GM23338 (cell line): ENCODE results near the gene ADGRV1. TPM values are rescaled to one million over a fixed set of nuclear protein-coding genes. Genes with fewer than 3 reads are reported as not detected.

Experiments
- ATAC-seq: fragments of 200-7000 bp; cut with Tn5 transposase; 3 replicates; pipeline ENCODE4 v1.9.1; 2020
- DNase-seq: peaks from one replicate; pipeline ENCODE4 v3.0.0-alpha.2; 2015; ENCODE audit warnings: low spot score
- H2AFZ ChIP-seq: fragments of 200-600 bp; sonication (generic); 2 replicates; pipeline ENCODE4 v1.8.0; 2016; ENCODE audit warnings: antibody characterized with exemption, mild to moderate bottlenecking, moderate library complexity
- H3F3A ChIP-seq: fragments of 200-600 bp; sonication (generic); replicated peaks from 2 replicates; pipeline ENCODE4 v1.8.0; 2017; ENCODE audit warnings: antibody characterized with exemption, mixed run types, low read depth
- H3K27ac ChIP-seq: fragments of 200-600 bp; sonication (generic); 2 replicates; pipeline ENCODE4 v1.6.1; 2016; ENCODE audit warnings: low read depth
- H3K27me3 ChIP-seq: fragments of 200-600 bp; sonication (generic); 2 replicates; pipeline ENCODE4 v1.8.0; 2016; ENCODE audit warnings: mild to moderate bottlenecking, mixed run types, moderate library complexity; ENCODE audit not compliant: insufficient read depth
- H3K36me3 ChIP-seq: fragments of 200-600 bp; sonication (generic); 2 replicates; pipeline ENCODE4 v1.8.0; 2016; ENCODE audit warnings: mild to moderate bottlenecking; ENCODE audit not compliant: insufficient read depth
- H3K4me1 ChIP-seq: fragments of 200-600 bp; sonication (generic); 2 replicates; pipeline ENCODE4 v1.8.0; 2016; ENCODE audit warnings: mild to moderate bottlenecking, moderate library complexity; ENCODE audit not compliant: insufficient read depth
- H3K4me2 ChIP-seq: fragments of 200-600 bp; sonication (generic); 2 replicates; pipeline ENCODE4 v1.7.1; 2017; ENCODE audit warnings: mixed run types
- H3K4me3 ChIP-seq: fragments of 200-600 bp; sonication (generic); 2 replicates; pipeline ENCODE4 v1.6.1; 2016; ENCODE audit warnings: mixed run types
- H3K79me2 ChIP-seq: fragments of 200-600 bp; sonication (generic); replicated peaks from 2 replicates; pipeline ENCODE4 v1.8.0; 2017; ENCODE audit warnings: mild to moderate bottlenecking; ENCODE audit not compliant: insufficient read depth
- H3K9me2 ChIP-seq: fragments of 200-600 bp; sonication (generic); 2 replicates; pipeline ENCODE4 v1.8.0; 2017; ENCODE audit not compliant: insufficient read depth
- H4K20me1 ChIP-seq: fragments of 200-600 bp; sonication (generic); replicated peaks from 2 replicates; pipeline ENCODE4 v1.8.0; 2017; ENCODE audit warnings: mild to moderate bottlenecking; ENCODE audit not compliant: insufficient read depth
- H3K27ac Mint-ChIP-seq: 2 replicates; pipeline ENCODE4 v1.8.0; 2020; ENCODE audit warnings: inconsistent platforms, mild to moderate bottlenecking, moderate library complexity, mixed read lengths
- H3K27me3 Mint-ChIP-seq: 3 replicates; pipeline ENCODE4 v1.8.0; 2022; ENCODE audit warnings: low read depth, mild to moderate bottlenecking, moderate library complexity, mixed read lengths, inconsistent platforms; ENCODE audit not compliant: insufficient read depth, poor library complexity
- H3K36me3 Mint-ChIP-seq: 3 replicates; pipeline ENCODE4 v1.8.0; 2021; ENCODE audit warnings: low read depth, mild to moderate bottlenecking, inconsistent platforms, moderate library complexity, mixed read lengths
- H3K4me1 Mint-ChIP-seq: 3 replicates; pipeline ENCODE4 v1.8.0; 2020; ENCODE audit warnings: mild to moderate bottlenecking, inconsistent platforms, mixed read lengths
- H3K4me3 Mint-ChIP-seq: 3 replicates; pipeline ENCODE4 v1.8.0; 2021; ENCODE audit warnings: moderate library complexity, mild to moderate bottlenecking, inconsistent platforms, mixed read lengths
- H3K9me3 Mint-ChIP-seq: 3 replicates; pipeline ENCODE4 v1.8.0; 2020; ENCODE audit warnings: moderate library complexity, mild to moderate bottlenecking, inconsistent platforms, mixed read lengths
- CREB1 ChIP-seq: fragments of 250-450 bp; sonication (Bioruptor Pico); IDR thresholded peaks from 2 replicates; pipeline ENCODE4 v1.5.0; 2020; ENCODE audit warnings: low read depth, mild to moderate bottlenecking, moderate library complexity
- EZH2 ChIP-seq: fragments of 200-600 bp; sonication (generic); IDR thresholded peaks from one replicate; pipeline ENCODE4 v1.8.0; 2017; ENCODE audit warnings: antibody characterized with exemption, mild to moderate bottlenecking, low read depth; ENCODE audit not compliant: unreplicated experiment
- EZH2phosphoT487 ChIP-seq: fragments of 200-600 bp; sonication (generic); IDR thresholded peaks from one replicate; pipeline ENCODE4 v1.8.1; 2018; ENCODE audit warnings: antibody characterized with exemption; ENCODE audit not compliant: unreplicated experiment
- JUNB ChIP-seq: IDR thresholded peaks from one replicate; pipeline ENCODE4 v1.6.1; 2016; ENCODE audit warnings: antibody characterized with exemption; ENCODE audit not compliant: unreplicated experiment
- NANOG ChIP-seq: IDR thresholded peaks from 2 replicates; pipeline ENCODE4 v1.6.1; 2016; ENCODE audit warnings: antibody characterized with exemption, borderline replicate concordance
- POLR2AphosphoS5 ChIP-seq: IDR thresholded peaks from 2 replicates; pipeline ENCODE4 v1.6.1; 2016; ENCODE audit warnings: antibody characterized with exemption, low read depth
- STAT1 ChIP-seq: IDR thresholded peaks from one replicate; pipeline ENCODE4 v1.6.1; 2016; ENCODE audit warnings: antibody characterized with exemption; ENCODE audit not compliant: unreplicated experiment
- ZNF114 ChIP-seq: fragments of 250-450 bp; sonication (Bioruptor Pico); IDR thresholded peaks from 2 replicates; pipeline ENCODE4 v1.5.0; 2020; ENCODE audit warnings: mild to moderate bottlenecking, moderate library complexity
- ZNF331 ChIP-seq: fragments of 250-450 bp; sonication (Bioruptor Pico); IDR thresholded peaks from 2 replicates; pipeline ENCODE4 v1.5.0; 2020; ENCODE audit warnings: low read depth, mild to moderate bottlenecking, moderate library complexity
- polyA plus RNA-seq: library from polyadenylated mRNA; unstranded; fragments of >200 nt; fragmentation: Nextera tagmentation; extraction: Ambion mirVana; gene quantifications from 2 replicates; pipeline ENCODE4 v1.2.1, GENCODE V29; 2016
- total RNA-seq: library from RNA; depleted of rRNA; stranded (reverse); fragments of >200 nt; shearing (Covaris generic); gene quantifications from 2 replicates; pipeline ENCODE4 v1.2.3, GENCODE V29; 2014
- TF ChIP-seq, protein P1 (sequence below): IDR thresholded peaks from 2 replicates; pipeline ENCODE4 v1.6.1; 2016; ENCODE audit warnings: antibody characterized with exemption
- TF ChIP-seq, protein P2 (sequence below): IDR thresholded peaks from one replicate; pipeline ENCODE4 v1.6.1; 2018; ENCODE audit warnings: antibody characterized with exemption; ENCODE audit not compliant: unreplicated experiment
- TF ChIP-seq, protein P3 (sequence below): fragments of 250-450 bp; sonication (Bioruptor Pico); IDR thresholded peaks from 2 replicates; pipeline ENCODE4 v1.5.0; 2020; ENCODE audit warnings: mild to moderate bottlenecking, moderate library complexity
- TF ChIP-seq, protein P4 (sequence below), 2 experiments: fragments of 200-600 bp in 1 of 2; sonication (generic) in 1 of 2; conservative IDR thresholded peaks; 2 replicates each; pipeline versions ENCODE4 v1.5.1 to v1.6.1; 2016 to 2017; ENCODE audit warnings: antibody characterized with exemption in 2 of 2, low read depth in 2 of 2, mild to moderate bottlenecking in 2 of 2, moderate library complexity in 1 of 2

ADGRV1 gene
- total and polyA plus RNA-seq, 2 experiments from 2014 or later = 46.1 to 149 TPM

- peak; percentile 40; the same call in 2 of the 3 replicates for ATAC-seq
- no peaks in the 10 kb centered on the region for H3K36me3 ChIP-seq
- H3K4me1 Mint-ChIP-seq = peaks cover 32% of the 10 kb centered on the region
- H3K36me3 Mint-ChIP-seq = peaks cover 11% of the 10 kb centered on the region; the same call in 2 of the 3 replicates
- no peaks in the 10 kb centered on the region for H3F3A ChIP-seq
- no peaks in the 10 kb centered on the region for H3K27me3 ChIP-seq
- H3K9me3 Mint-ChIP-seq = no peaks in the 10 kb centered on the region
- H2AFZ ChIP-seq = no peak overlapping the region
- no peak overlapping the region for H3K4me3 ChIP-seq
- H3K79me2 ChIP-seq = peaks cover 66% of the 10 kb centered on the region
- H3K4me2 ChIP-seq = 0 out of 2 replicates have a peak overlapping the region, but pooled peaks have one; percentile 9
- no peaks in the 10 kb centered on the region for H3K27me3 Mint-ChIP-seq
- DNase-seq = peak; percentile 23
- peak overlapping the region; percentile 73 for H3K27ac ChIP-seq
- H3K27ac Mint-ChIP-seq = peak overlapping the region; percentile 35
- TF ChIP-seq EZH2phosphoT487 (no peak), ZNF331 (CRISPR knock-in tag) (no peak), STAT1 (no peak), NANOG (no peak), JUNB (no peak), EZH2 (no peak), POLR2AphosphoS5 (no peak), ZNF114 (CRISPR knock-in tag) (no peak), CREB1 (CRISPR knock-in tag) (no peak)
- TF ChIP-seq, protein P1, sequence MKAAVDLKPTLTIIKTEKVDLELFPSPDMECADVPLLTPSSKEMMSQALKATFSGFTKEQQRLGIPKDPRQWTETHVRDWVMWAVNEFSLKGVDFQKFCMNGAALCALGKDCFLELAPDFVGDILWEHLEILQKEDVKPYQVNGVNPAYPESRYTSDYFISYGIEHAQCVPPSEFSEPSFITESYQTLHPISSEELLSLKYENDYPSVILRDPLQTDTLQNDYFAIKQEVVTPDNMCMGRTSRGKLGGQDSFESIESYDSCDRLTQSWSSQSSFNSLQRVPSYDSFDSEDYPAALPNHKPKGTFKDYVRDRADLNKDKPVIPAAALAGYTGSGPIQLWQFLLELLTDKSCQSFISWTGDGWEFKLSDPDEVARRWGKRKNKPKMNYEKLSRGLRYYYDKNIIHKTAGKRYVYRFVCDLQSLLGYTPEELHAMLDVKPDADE = no peak
- TF ChIP-seq, protein P2, sequence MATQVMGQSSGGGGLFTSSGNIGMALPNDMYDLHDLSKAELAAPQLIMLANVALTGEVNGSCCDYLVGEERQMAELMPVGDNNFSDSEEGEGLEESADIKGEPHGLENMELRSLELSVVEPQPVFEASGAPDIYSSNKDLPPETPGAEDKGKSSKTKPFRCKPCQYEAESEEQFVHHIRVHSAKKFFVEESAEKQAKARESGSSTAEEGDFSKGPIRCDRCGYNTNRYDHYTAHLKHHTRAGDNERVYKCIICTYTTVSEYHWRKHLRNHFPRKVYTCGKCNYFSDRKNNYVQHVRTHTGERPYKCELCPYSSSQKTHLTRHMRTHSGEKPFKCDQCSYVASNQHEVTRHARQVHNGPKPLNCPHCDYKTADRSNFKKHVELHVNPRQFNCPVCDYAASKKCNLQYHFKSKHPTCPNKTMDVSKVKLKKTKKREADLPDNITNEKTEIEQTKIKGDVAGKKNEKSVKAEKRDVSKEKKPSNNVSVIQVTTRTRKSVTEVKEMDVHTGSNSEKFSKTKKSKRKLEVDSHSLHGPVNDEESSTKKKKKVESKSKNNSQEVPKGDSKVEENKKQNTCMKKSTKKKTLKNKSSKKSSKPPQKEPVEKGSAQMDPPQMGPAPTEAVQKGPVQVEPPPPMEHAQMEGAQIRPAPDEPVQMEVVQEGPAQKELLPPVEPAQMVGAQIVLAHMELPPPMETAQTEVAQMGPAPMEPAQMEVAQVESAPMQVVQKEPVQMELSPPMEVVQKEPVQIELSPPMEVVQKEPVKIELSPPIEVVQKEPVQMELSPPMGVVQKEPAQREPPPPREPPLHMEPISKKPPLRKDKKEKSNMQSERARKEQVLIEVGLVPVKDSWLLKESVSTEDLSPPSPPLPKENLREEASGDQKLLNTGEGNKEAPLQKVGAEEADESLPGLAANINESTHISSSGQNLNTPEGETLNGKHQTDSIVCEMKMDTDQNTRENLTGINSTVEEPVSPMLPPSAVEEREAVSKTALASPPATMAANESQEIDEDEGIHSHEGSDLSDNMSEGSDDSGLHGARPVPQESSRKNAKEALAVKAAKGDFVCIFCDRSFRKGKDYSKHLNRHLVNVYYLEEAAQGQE = no peak
- TF ChIP-seq, protein P3, sequence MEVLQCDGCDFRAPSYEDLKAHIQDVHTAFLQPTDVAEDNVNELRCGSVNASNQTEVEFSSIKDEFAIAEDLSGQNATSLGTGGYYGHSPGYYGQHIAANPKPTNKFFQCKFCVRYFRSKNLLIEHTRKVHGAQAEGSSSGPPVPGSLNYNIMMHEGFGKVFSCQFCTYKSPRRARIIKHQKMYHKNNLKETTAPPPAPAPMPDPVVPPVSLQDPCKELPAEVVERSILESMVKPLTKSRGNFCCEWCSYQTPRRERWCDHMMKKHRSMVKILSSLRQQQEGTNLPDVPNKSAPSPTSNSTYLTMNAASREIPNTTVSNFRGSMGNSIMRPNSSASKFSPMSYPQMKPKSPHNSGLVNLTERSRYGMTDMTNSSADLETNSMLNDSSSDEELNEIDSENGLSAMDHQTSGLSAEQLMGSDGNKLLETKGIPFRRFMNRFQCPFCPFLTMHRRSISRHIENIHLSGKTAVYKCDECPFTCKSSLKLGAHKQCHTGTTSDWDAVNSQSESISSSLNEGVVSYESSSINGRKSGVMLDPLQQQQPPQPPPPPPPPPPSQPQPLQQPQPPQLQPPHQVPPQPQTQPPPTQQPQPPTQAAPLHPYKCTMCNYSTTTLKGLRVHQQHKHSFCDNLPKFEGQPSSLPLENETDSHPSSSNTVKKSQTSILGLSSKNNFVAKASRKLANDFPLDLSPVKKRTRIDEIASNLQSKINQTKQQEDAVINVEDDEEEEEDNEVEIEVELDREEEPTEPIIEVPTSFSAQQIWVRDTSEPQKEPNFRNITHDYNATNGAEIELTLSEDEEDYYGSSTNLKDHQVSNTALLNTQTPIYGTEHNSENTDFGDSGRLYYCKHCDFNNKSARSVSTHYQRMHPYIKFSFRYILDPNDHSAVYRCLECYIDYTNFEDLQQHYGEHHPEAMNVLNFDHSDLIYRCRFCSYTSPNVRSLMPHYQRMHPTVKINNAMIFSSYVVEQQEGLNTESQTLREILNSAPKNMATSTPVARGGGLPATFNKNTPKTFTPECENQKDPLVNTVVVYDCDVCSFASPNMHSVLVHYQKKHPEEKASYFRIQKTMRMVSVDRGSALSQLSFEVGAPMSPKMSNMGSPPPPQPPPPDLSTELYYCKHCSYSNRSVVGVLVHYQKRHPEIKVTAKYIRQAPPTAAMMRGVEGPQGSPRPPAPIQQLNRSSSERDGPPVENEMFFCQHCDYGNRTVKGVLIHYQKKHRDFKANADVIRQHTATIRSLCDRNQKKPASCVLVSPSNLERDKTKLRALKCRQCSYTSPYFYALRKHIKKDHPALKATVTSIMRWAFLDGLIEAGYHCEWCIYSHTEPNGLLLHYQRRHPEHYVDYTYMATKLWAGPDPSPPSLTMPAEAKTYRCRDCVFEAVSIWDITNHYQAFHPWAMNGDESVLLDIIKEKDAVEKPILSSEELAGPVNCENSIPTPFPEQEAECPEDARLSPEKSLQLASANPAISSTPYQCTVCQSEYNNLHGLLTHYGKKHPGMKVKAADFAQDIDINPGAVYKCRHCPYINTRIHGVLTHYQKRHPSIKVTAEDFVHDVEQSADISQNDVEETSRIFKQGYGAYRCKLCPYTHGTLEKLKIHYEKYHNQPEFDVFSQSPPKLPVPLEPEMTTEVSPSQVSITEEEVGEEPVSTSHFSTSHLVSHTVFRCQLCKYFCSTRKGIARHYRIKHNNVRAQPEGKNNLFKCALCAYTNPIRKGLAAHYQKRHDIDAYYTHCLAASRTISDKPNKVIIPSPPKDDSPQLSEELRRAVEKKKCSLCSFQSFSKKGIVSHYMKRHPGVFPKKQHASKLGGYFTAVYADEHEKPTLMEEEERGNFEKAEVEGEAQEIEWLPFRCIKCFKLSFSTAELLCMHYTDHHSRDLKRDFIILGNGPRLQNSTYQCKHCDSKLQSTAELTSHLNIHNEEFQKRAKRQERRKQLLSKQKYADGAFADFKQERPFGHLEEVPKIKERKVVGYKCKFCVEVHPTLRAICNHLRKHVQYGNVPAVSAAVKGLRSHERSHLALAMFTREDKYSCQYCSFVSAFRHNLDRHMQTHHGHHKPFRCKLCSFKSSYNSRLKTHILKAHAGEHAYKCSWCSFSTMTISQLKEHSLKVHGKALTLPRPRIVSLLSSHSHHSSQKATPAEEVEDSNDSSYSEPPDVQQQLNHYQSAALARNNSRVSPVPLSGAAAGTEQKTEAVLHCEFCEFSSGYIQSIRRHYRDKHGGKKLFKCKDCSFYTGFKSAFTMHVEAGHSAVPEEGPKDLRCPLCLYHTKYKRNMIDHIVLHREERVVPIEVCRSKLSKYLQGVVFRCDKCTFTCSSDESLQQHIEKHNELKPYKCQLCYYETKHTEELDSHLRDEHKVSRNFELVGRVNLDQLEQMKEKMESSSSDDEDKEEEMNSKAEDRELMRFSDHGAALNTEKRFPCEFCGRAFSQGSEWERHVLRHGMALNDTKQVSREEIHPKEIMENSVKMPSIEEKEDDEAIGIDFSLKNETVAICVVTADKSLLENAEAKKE = no peak
- TF ChIP-seq, protein P4, sequence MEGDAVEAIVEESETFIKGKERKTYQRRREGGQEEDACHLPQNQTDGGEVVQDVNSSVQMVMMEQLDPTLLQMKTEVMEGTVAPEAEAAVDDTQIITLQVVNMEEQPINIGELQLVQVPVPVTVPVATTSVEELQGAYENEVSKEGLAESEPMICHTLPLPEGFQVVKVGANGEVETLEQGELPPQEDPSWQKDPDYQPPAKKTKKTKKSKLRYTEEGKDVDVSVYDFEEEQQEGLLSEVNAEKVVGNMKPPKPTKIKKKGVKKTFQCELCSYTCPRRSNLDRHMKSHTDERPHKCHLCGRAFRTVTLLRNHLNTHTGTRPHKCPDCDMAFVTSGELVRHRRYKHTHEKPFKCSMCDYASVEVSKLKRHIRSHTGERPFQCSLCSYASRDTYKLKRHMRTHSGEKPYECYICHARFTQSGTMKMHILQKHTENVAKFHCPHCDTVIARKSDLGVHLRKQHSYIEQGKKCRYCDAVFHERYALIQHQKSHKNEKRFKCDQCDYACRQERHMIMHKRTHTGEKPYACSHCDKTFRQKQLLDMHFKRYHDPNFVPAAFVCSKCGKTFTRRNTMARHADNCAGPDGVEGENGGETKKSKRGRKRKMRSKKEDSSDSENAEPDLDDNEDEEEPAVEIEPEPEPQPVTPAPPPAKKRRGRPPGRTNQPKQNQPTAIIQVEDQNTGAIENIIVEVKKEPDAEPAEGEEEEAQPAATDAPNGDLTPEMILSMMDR (conservative IDR thresholded peaks at IDR 0.05; ENCODE audit: low read depth in 2 of 2) = no peak
- no peak overlapping the region for H3K4me3 Mint-ChIP-seq
- peaks cover 23% of the 10 kb centered on the region for H3K4me1 ChIP-seq
- H4K20me1 ChIP-seq = 0 out of 2 replicates have a peak, but pooled peaks cover 4% of the 10 kb centered on the region
- no peaks in the 10 kb centered on the region for H3K9me2 ChIP-seq
These were observed 54.9 kb downstream of the ADGRV1 start for GRCh38 chr5:90613459-90613858.
